DOHH2 (cell line): Measurements from ENCODE around the gene EVA1C.

ENCODE experiments used
- CTCF ChIP-seq: fragments of 200-600 bp; sonication (generic); IDR thresholded peaks from one replicate; pipeline ENCODE4 v1.5.1; 2014; ENCODE audit warnings: antibody characterized with exemption, mild to moderate bottlenecking, low read depth, low read length; ENCODE audit not compliant: poor library complexity, severe bottlenecking
- EZH2phosphoT487 ChIP-seq: fragments of 200-600 bp; sonication (generic); IDR thresholded peaks from 2 replicates; pipeline ENCODE4 v1.6.1; 2017; ENCODE audit warnings: borderline replicate concordance, mild to moderate bottlenecking, antibody characterized with exemption, low read length, moderate library complexity, mixed read lengths

- no peak for TF ChIP-seq CTCF
- no peak for TF ChIP-seq EZH2phosphoT487
Observed at GRCh38 chr21:32378956-32379355, 33.5 kb upstream of the EVA1C start.
